CD4-positive, alpha-beta T cell treated with Interleukin-1 beta for 1 hour (primary cell): ENCODE data around the gene TMSB10.

Experiments used
- DNase-seq, 2 donors: peaks; one replicate each; pipeline ENCODE4 v3.0.0-alpha.2; 2020 to 2022

The TMSB10 gene

DNA sequence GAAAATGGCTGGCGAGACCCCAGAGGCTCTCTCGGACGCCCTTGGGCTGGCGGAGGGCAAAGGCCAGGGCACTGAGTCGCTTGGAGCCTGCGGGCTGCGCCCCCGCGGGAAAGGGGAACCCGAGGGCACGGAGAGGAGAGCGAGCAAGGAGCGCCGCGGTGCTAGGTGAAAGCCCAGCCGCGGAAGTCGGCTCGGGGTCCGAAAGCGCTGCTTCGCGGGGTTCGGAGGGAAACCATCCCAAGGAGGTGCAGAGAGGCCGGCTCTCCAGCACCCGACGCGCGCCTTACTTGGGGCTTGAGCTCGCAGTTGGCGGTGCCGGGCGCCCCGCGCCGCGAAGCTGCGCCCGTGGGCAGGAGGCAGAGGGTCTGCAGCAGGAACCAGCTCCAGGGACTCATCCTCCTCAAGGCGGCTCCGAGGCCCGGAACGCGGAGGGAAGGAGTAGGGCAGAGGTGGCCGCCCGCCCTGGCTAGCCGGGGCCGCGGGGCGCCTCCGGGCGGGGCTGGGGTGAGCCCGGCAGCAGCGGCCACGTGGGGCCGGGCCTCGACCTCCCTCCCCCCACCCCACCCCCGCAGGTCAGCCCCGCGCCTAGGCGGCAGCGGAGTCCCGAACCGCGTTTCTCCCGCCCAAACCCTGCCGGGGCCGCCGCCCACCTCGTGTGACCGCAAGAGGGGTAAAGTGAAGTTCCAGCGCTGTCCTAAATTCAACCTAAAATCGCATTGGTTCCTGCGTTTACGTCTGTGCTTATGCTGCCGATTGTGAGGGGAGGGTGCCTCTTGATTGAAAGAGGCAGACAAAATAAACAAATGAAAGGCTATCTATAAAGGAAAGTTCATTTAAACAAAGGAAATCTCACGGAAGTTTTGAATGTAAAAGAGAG lies 24.6 kb upstream of the TMSB10 start, which contains the start of gene TRABD2A:
TRABD2A (minus strand) TSS at position 440 of the 877 bp plus-strand sequence; CDS start at position 395, 45 bp downstream.
- DNase-seq: peak; percentile 57 to 62

DNA sequence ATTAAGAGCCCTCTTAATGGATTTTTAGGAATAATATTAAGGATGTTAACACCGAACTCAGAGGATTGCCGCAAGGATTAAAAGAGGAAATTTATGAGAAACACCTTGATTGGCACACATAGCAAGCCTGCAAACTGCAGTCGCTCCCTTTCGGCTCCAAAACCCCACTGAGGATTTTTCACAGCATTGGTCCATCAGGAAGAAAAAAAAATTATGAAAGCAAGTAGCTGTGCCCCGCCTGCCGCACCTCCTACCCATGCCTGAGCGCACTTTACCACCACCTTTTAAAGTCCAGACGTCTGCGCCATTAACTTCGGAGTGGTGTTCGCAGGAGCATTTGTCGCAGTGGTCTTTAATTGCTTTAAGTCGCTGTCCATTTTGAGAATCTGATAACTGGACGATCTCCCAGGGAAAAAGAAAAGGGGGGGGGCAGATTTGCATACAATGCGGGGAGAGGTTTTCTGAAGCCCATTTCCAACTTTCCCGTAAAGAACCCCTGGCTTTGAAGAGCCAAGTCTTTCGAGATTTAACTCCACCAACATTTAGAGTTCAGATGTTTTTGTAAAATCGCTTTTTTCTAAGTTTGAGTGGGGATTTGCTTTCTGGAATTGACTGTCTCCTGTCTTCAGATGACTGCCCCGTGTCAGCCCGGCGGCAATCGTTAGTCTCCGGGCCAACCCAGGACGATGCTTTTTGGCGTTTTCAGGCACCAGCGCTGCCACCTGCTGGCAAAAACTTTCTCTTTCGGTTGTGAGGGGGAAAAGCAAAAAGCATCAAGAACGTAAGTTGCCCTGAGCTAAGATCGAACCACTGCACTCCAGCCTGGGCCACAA lies 23.7 kb upstream of the TMSB10 start:
- DNase-seq: peak; percentile 85 to 88

DNA sequence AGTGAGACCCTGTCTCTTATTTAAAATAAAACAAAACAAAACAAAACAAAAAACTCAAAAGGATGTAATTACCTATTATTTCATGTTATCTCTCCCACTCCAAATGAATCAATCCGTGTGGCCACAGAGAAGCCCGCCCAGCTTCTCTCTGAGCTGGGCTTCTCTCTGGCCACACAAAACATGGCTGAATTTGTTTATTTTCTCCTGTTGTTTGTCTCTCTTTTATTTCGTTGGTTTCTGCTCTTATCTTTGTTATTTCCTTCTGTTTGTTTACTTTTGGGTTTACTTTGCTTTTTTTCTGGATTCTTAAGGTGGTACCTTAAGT lies 23.1 kb upstream of the TMSB10 start:
- no peak for DNase-seq

DNA sequence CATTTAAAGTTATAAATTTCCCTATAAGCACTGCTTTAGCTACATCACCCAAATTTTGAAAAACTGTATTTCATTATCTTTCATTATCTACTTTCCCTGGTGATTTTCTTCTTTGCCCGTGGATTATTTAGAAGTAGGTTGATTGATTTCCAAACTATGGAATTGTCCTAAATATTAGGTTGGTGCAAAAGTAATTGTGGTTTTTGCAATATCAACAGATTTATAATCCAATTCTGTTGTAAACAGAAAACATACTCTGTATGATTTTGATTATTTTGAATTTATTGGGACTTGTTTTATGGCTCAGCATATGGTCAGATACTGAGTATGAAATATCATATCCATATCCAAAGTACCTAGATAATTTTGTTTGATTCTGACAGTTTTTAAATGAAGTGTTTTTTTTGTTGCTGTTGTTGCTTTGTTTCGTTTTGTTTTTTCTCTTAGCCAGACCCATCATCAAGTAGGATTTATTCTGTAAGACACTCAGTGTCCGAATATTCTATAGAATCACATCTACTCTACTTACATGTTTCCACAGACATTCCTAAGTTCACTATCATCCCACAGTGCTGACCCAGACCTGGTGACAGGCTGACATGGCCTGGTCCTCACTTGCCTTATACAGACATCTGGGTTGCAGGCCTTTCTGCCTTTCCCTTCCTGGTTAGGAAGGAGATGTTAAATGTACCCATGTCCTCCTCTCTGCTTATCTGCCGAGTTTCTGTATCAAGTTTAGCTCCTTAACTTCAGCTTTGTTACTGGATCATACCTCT lies 22.5 kb upstream of the TMSB10 start:
- DNase-seq: no peak

DNA sequence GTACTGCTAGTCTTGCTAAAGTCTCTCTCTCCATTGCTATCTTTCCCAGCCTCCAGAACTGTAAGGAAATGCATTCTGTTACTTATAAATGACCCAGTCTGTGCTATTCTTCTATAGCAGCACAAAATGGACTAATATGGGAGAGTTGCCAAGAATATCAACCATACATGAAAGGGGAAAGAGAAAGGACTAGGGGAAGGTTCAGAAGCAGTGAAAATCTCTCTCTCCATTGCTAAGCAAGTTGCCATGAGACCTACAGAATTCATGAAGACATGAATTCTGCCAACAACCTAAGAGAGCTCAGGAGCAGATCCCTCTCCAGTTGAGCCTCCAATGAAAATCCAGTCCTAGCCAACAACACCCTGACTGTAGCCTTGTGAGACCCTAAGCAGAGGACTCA lies 21.0 kb upstream of the TMSB10 start:
- DNase-seq: no peak

DNA sequence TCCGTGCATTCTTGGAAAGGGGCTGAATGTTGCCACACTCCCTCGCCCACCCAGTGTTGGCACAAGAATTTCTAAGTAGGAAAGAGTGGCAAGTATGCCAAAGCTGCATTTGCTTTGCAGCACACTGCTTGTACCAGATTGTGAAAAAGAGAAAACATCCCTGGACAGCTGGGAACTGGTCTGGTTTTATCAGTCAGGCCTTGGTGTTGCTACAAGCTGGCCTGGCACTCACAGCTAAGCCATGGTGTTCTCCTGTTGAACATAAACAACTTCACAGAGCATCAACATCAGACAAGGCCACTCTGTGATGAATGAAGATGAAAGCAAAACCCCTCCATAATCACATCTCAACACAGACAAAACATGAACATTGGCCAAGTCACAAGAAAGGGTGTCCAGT lies 20.3 kb upstream of the TMSB10 start:
- no peak for DNase-seq

DNA sequence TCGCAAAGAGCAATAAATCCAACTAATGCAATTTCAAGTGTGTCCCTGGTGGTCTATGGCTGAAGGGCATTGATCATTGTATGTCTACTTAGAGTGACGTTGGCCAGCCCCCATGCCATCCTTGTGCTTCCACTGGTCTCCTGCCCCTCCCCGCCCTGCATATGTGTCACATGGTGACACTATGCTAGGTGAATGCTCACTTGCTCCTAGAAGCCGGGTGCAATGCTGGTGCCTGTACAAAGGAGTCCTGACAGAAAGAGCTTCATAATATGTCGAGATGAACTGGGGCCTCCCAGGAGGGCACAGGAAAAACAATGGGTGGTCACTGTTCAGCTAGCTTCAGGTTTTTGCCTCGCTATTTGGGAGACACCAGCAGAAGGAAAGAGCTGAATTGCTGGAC lies 18.7 kb upstream of the TMSB10 start:
- no peak for DNase-seq

DNA sequence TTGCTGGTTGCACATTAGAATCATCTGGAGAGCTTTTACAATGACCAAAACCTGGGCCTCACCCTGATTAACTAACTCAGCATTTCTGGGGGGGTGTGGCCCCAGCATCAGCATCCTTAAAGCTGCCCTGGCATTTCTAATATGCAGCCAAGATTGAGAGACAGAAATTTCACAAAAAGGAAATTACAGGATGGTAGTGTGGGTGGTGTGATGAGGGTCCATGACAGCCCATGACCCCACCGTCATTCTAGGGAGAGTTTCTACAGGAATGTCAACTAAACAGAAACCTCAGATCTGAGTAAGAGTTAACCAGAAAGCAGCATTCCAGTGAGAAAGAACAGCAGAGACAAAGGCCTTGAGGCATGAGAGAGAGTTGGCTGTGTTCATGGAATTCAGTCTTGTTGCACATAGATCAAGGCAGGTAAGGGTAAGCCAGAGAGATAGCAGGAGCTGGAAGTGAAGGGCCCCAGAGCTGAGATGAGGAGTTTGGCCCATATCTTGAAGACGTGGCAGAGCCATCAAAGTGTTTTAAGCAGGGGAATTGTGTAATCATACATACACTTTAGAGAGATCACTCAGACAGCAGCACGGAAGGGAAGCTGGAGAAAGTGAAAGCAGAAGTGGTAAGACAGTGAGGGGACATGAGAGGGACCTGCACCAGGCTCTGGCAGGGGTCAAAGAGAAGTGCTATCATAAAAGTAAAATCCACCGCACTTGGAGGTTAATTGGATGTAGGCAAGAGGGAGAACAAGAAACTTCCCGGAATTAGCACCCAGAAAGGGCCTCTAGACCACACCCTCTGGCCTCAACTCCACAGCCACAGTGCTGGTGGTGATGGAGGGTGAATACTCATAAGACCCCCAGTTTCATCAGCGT lies 16.8 kb upstream of the TMSB10 start:
- DNase-seq: peak; percentile 74 to 76

DNA sequence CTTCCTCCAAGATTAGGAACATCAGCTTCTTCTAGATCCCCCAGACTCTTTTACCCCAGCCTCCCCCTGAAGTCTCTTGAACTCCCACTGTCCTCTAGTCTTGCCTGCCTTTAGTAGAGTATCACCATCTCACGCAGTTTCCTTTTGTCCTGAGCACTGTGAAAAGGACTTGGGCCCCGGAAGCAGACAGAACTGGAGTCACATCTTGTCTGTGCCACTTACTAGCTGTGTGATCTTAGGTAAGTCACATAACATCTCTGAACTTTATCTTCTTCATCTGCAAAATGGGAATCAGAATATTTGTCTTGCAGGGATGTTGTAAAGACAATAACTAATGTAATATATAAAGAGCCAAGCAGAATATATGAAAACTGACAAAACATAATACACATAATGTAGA lies 16.1 kb upstream of the TMSB10 start:
- no peak for DNase-seq

DNA sequence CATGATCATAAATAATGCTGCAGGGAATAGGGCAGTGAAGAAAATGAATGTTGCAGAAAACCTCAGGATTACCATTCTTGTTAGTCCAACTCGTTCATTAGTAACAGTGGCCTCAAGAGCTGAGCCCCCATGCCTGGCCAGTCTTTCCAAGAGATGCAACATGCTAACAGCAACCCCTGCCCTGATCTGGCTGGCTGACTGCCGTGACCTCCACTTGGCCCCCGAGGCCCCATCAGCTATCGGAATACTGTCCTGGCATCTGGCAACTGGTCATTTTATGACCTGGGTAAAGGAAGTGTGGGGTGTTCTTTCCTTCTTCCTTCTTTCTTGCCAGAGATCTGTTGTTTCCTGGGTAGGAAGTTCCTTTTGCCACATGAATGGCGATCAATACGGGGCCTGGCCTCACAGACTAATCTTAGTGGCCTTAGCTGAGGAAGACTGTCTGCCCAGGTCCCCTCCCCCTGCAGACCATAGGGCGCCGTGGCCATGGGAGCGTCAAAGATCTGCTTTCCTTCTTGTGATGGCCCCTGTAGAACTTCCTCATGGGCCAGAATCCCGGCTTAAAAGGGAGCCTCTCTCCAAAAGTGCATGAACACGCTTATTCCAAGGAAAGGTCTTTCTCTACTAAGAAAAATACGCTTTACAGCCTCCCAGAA lies 14.0 kb upstream of the TMSB10 start:
- no peak for DNase-seq

DNA sequence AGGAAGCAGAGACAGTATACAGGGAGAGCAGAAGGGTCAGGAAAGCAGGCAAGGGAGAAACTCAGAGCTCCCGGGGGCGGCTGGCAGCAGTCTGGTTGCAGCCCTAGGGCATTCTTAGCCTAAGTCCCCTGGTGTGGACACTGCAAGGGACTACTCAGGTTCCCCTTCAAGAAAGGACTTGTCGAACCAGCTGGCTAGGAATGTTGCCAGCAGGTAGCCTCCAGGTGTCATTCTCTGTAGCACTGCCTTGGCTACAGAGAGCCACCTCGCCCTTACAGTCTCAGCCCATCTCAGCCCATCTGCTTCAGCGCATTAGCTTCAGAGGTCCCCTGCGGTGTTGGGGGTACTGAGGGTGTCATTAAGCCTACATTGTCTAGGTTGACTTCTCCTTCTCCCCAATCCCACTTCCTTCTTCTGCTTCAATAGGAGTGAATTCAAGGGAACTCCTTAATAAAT lies 11.3 kb upstream of the TMSB10 start:
- DNase-seq: no peak

DNA sequence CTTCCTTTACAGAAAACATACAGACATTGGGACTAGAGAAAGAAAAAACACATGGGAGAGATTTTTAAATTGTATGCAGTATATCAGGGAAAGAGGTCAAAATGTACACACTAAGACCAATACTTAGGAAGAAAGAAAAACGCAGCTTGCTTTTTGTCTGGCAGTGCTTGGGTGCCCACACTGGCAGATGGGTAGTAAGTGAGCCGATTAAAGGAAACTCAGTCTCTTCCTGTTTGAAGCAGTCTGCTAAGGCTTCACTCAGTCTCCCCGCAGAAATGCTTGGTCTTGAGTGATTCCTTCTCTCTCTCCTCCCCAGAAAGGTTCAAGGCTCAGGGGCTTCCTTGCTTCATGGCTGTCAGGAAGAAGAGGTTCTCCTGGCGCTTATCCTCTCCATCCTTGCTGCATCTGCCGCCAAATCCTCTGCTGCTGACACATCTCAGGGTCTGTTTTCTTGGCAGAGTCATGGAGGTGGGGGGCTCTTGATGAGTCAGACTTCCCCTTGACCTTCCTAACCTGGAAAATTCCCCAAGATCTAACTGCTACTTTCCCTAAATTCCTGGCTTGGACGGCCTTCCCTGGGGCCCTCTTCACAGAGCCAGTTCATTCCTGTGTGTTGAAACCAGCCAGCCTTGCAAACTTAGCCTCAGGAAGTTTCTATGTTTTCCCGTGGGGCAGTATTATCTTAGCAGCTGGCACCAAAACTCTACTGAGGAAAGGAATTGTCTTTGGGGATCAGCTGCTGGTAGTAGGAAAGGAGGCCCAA lies 10.5 kb upstream of the TMSB10 start:
- DNase-seq: no peak

DNA sequence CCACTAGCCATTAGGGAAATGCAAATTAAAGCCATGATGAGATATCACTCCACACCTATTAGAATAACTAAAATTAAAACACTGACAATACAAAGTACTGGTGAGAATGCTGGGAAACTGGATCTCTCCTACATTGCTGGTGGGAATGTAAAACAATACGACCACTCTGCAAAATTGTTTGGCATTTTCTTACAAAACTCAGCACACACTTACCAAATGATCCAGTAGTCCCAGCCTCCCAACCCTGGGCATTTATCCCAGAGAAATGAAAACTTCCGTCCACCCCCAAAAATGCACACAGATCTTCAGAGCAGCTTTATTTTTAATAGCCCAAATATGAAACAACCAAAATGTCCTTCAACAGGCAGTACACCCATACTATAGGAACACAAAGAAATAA lies 8.9 kb upstream of the TMSB10 start:
- DNase-seq: no peak

DNA sequence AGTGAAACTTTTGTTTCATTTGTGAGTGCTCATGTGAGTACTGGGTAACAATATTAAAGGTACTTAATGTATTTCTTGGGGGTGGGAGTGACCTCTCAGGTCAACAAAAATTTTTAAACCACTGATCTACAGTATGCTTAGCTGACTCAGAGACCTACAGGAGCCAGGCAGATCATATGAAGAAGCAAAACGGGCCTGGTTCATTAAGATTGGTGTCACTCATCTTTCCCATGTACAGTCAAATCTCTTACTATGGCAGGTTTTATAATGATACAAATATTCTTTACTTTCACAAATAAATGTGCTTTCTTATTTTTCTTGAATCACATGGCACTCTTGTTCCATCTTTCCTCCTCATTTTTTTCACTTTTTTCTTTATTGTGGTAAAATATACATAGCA lies 7.7 kb upstream of the TMSB10 start:
- no peak for DNase-seq

DNA sequence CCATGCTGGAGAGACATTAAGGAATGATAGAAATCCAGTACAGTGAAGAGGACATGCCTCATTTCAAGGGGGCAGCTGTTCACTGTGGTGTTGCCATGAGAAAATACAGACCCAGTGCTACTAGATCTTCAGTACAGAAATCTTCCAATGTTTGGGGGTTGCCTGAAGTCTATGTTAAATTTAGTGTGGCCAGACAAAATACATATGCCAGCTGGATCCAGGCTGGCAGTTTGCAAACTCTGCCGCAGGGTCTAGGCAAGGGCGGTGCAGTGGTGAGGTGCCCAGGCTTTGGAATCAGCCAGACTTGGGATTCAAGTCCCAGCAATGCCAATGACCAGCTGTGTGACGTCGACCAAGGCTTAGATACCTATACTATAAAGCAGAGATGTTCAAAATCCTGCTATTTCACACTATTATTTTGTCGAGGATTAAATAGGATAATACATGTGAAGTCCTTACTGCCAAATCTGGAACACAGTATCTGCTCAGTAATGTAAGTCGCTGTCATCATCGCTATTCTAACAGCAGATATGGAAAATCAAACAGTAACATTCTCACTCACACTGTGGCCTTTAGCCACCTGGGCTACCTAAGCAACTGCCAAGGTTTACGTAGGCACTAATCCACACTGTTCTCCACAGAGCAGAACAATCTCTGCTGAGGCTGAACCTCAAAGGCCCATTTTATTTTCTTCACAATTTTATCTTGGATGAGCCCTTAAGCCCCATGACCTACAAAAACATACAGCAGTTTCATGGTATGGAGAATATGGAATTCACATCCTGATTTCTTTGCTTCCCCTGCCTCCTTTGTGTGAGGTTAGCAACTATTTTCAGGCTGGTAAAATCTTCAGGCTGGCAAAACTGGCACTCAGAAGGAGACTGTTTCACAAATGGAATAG lies 5.9 kb upstream of the TMSB10 start:
- DNase-seq: no peak

DNA sequence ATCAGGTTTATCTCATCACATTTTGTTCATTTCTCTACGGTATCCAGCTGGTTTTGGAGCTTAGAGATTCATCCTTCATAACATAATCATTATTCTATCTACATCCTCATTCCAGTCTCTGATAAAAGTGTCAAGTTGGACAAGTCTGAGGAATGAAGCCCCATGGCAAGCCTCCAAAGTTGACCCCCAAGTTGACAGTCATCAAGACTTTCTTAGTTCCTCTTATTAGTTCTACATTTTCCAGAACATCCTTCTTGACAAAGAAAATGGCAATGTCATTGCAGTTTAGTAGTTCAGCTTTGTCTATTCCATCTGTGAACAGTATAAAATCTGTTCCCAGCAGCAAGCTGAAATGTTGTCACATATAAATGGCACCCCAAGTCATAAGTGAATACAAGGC lies 4.5 kb upstream of the TMSB10 start:
- DNase-seq: no peak

DNA sequence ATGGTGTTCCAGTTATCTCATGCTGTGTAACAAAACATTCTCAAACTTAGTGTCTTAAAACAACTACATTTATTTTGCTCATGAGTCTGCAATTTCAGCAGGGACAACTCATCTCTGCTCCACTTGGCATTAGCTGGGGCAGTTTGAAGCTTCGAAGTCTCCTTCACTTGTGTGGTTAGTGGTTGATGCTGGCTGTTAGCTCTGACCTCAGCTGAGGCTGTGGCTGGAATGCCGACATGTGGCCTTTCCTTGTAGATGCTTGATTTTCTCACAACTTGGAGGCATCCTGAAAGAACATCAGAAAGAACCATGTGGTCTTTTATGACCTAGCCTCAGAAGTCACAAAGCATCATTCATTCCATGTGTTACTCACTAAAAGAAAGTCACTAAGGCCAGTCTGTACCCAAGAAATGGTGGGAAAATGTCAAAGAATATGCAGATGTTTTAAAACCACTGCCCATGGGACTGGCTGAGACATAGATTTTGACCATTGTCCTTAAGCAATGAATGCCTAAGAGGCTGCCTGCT lies 3.8 kb upstream of the TMSB10 start:
- no peak for DNase-seq

DNA sequence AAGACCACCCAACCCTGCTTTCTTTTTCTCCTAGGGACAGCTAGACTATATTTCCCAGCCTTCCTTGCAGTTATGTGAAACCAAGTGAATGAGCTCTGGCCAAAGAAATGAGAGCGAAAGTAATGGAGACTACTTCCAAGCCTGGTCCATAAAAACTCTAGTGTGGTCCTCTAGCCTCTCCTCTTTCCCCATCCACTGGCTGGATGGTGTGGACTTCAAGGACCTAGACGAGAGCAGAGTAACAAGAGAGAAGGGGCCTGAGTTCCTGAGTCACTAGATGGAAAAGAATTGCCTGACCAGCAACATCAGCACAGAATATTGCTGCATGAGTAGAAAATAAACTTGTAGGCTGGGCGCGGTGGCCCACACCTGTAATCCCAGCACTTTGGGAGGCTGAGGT lies 2.9 kb upstream of the TMSB10 start:
- DNase-seq: no peak

DNA sequence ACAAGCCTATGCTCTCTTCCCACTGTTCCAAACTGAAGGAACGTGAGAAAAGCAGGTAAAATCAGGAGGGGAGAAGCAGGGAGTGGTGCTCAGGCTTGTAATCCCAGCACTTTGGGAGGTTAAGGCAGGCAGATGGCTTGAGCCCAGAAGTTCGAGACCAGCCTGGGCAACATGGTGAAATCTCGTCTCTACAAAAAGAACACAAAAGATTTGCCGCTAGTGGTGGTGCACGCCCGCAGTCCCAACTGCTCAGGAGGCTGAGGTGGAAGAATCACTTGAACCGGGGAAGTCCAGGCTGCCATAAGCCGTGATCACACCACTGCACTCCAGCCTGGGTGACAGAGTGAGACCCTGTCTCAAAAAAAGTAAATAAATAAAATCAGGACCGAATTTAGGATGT lies 1.3 kb upstream of the TMSB10 start:
- DNase-seq: no peak
